HEK293 (cell line): ENCODE data around the gene PRKCA.
"Not testable (repeated sequence)": the region's sequence is repeated elsewhere in the genome, so short reads cannot be mapped to it uniquely, and the experiment has no call there.

Source experiments
- CTCF ChIA-PET: fragments of 350-600 bp; formaldehyde crosslinking; extraction: SDS; loops from one replicate; lab custom pipeline; 2021; ENCODE audit warnings: antibody characterized with exemption; lab: Yijun Ruan, JAX
- POLR2A ChIA-PET: fragments of 300-600 bp; formaldehyde crosslinking; extraction: SDS; loops from one replicate; lab custom pipeline; 2020; ENCODE audit warnings: antibody characterized with exemption, inconsistent platforms; lab: Yijun Ruan, JAX
- H3K27ac ChIP-seq: fragments of 200-500 bp; sonication (Bioruptor generic); 2 replicates; pipeline ENCODE4 v1.5.1; 2014; ENCODE audit warnings: low read depth, low read length, control low read depth, inconsistent platforms; ENCODE audit errors: extremely low read depth
- H3K36me3 ChIP-seq, 2 experiments: fragments of 200-500 bp in 1 of 2; sonication (Bioruptor generic) in 1 of 2; 1 replicate in 1 of 2; 2 replicates in 1 of 2; pipeline ENCODE4 v1.5.1; 2014 to 2017; ENCODE audit warnings: inconsistent platforms in 2 of 2, low read length in 2 of 2; ENCODE audit not compliant: control insufficient read depth in 2 of 2, insufficient read depth in 1 of 2
- H3K4me1 ChIP-seq: fragments of 200-500 bp; sonication (Bioruptor generic); 2 replicates; pipeline ENCODE4 v1.5.1; 2014; ENCODE audit warnings: mild to moderate bottlenecking, low read length, inconsistent platforms; ENCODE audit not compliant: control insufficient read depth, insufficient read depth
- H3K4me3 ChIP-seq: 2 replicates; pipeline ENCODE4 v1.5.1; 2011; ENCODE audit warnings: low read depth, mild to moderate bottlenecking, control low read depth, low read length, moderate library complexity
- H3K9me3 ChIP-seq: fragments of 200-500 bp; sonication (Bioruptor generic); 2 replicates; pipeline ENCODE4 v1.5.1; 2014; ENCODE audit warnings: low read depth, low read length, inconsistent platforms; ENCODE audit not compliant: control insufficient read depth, insufficient read depth
- FEZF1 ChIP-seq: fragments of 450-650 bp; formaldehyde crosslinking; IDR thresholded peaks from 2 replicates; pipeline ENCODE4 v1.5.1; 2016; ENCODE audit warnings: missing biosample characterization, missing genetic modification characterization
- GFI1B ChIP-seq: fragments of 450-650 bp; formaldehyde crosslinking; IDR thresholded peaks from 2 replicates; pipeline ENCODE4 v1.5.1; 2016; ENCODE audit warnings: missing biosample characterization, missing genetic modification characterization
- GLI4 ChIP-seq: fragments of 450-650 bp; formaldehyde crosslinking; IDR thresholded peaks from 2 replicates; pipeline ENCODE4 v1.5.1; 2016; ENCODE audit warnings: missing biosample characterization, missing genetic modification characterization
- KLF9 ChIP-seq: fragments of 450-650 bp; formaldehyde crosslinking; IDR thresholded peaks from 2 replicates; pipeline ENCODE4 v1.5.1; 2016; ENCODE audit warnings: missing biosample characterization, missing genetic modification characterization, low read depth
- PRDM1 ChIP-seq: fragments of 450-650 bp; formaldehyde crosslinking; IDR thresholded peaks from 2 replicates; pipeline ENCODE4; 2016; ENCODE audit warnings: missing biosample characterization, missing genetic modification characterization
- SETDB1 ChIP-seq: IDR thresholded peaks from one replicate; pipeline ENCODE4 v1.6.1; 2017; ENCODE audit warnings: mild to moderate bottlenecking, low read length, moderate library complexity, mixed read lengths; ENCODE audit not compliant: insufficient read length
- ZBTB20 ChIP-seq: fragments of 450-650 bp; formaldehyde crosslinking; IDR thresholded peaks from 2 replicates; pipeline ENCODE4 v1.5.1; 2016; ENCODE audit warnings: missing biosample characterization, missing genetic modification characterization
- ZBTB21 ChIP-seq: fragments of 450-650 bp; formaldehyde crosslinking; IDR thresholded peaks from 2 replicates; pipeline ENCODE4 v1.5.1; 2017; ENCODE audit warnings: missing biosample characterization, missing genetic modification characterization
- ZNF133 ChIP-seq: fragments of 450-650 bp; formaldehyde crosslinking; IDR thresholded peaks from 2 replicates; pipeline ENCODE4 v1.5.1; 2016; ENCODE audit warnings: missing biosample characterization, missing genetic modification characterization
- ZNF335 ChIP-seq: fragments of 450-650 bp; formaldehyde crosslinking; conservative IDR thresholded peaks from 2 replicates; pipeline ENCODE4 v1.5.1; 2016; ENCODE audit warnings: missing biosample characterization, missing genetic modification characterization
- ZNF549 ChIP-seq: fragments of 450-650 bp; IDR thresholded peaks from 2 replicates; pipeline ENCODE4 v1.5.1; 2018; ENCODE audit warnings: missing biosample characterization, missing genetic modification characterization, mild to moderate bottlenecking, inconsistent platforms, moderate library complexity
- ZNF621 ChIP-seq: fragments of 450-650 bp; formaldehyde crosslinking; IDR thresholded peaks from 2 replicates; pipeline ENCODE4 v1.5.1; 2017; ENCODE audit warnings: missing biosample characterization, missing genetic modification characterization
- ZNF654 ChIP-seq: fragments of 450-650 bp; formaldehyde crosslinking; IDR thresholded peaks from 2 replicates; pipeline ENCODE4 v1.5.1; 2016; ENCODE audit warnings: low read depth, missing biosample characterization, missing genetic modification characterization
- ZSCAN16 ChIP-seq: fragments of 450-650 bp; formaldehyde crosslinking; IDR thresholded peaks from 2 replicates; pipeline ENCODE4 v1.5.1; 2016; ENCODE audit warnings: missing biosample characterization, missing genetic modification characterization
- TF ChIP-seq, protein P1 (sequence below): fragments of 450-650 bp; formaldehyde crosslinking; IDR thresholded peaks from 2 replicates; pipeline ENCODE4 v1.5.1; 2016; ENCODE audit warnings: missing biosample characterization, missing genetic modification characterization
- TF ChIP-seq, protein P2 (sequence below): fragments of 450-650 bp; formaldehyde crosslinking; IDR thresholded peaks from 2 replicates; pipeline ENCODE4 v1.5.1; 2016; ENCODE audit warnings: missing biosample characterization, missing genetic modification characterization, low read depth

Gene PRKCA

DNA sequence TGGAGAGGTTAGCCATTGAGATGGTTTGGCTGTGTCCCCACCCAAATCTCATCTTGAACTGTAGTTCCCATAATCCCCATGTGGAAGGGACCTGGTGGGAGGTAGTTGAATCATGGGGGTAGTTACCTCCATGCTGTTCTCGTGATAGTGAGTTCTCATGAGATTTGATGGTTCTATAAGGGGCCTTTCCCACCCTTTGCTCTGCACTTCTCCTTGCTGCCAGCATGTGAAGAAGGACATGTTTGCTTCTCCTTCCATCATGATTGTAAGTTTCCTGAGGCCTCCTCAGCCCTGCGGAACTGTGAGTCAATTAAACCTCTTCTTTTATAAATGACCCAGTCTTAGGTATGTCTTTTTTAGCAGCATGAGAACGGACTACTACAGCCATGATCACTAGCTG, 155.1 kb downstream of the PRKCA start:
- POLR2A ChIA-PET, H3K27ac ChIP-seq, H3K36me3 ChIP-seq, H3K4me3 ChIP-seq, H3K9me3 ChIP-seq, H3K4me1 ChIP-seq: not testable (repeated sequence)
- TF ChIP-seq, protein P1, sequence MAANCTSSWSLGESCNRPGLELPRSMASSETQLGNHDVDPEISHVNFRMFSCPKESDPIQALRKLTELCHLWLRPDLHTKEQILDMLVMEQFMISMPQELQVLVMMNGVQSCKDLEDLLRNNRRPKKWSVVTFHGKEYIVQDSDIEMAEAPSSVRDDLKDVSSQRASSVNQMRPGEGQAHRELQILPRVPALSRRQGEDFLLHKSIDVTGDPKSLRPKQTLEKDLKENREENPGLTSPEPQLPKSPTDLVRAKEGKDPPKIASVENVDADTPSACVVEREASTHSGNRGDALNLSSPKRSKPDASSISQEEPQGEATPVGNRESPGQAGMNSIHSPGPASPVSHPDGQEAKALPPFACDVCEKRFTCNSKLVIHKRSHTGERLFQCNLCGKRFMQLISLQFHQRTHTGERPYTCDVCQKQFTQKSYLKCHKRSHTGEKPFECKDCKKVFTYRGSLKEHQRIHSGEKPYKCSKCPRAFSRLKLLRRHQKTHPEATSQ (tag by site-specific recombination), result peak; percentile 67; the same call in 1 of the 2 replicates
- peak; percentile 63 for TF ChIP-seq SETDB1
- CTCF ChIA-PET, result interaction anchor here (0.6 kb wide), 1 partner anchor 203 kb away, joined by 6 read pairs; no protein-coding TSS in a partner anchor

DNA sequence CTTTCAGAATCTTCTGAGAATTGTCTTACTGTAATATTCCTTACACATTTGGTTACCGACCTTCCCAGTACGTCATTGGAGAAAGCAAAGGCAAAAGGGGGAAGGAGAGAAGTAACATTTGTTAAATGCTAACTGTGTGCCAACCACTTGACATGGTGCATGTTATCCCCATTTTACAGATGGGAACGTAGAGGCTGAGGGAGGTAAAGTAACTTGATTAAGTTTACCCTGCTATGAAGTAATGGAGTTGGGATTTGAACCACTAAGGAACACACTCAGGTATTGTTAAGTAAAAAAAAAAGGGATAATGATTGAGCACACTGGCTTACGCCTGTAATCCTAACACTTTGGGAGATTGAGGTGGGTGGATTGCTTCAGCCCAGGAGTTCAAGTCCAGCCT, 156.4 kb downstream of the PRKCA start:
- Histone ChIP-seq H3K36me3 (no peaks in the 10 kb centered on the region), H3K4me1 (peaks cover 10% of the 10 kb centered on the region)
- ChIA-PET CTCF (no interaction called here), POLR2A (no interaction called here)
- TF ChIP-seq ZBTB21 (tag by site-specific recombination) (no peak), GLI4 (tag by site-specific recombination) (no peak), ZBTB20 (no peak), ZNF335 (tag by site-specific recombination) (no peak), FEZF1 (tag by site-specific recombination) (no peak), ZSCAN16 (no peak), ZNF621 (no peak), GFI1B (tag by site-specific recombination) (no peak), ZNF654 (tag by site-specific recombination) (no peak)
- TF ChIP-seq, protein P2, sequence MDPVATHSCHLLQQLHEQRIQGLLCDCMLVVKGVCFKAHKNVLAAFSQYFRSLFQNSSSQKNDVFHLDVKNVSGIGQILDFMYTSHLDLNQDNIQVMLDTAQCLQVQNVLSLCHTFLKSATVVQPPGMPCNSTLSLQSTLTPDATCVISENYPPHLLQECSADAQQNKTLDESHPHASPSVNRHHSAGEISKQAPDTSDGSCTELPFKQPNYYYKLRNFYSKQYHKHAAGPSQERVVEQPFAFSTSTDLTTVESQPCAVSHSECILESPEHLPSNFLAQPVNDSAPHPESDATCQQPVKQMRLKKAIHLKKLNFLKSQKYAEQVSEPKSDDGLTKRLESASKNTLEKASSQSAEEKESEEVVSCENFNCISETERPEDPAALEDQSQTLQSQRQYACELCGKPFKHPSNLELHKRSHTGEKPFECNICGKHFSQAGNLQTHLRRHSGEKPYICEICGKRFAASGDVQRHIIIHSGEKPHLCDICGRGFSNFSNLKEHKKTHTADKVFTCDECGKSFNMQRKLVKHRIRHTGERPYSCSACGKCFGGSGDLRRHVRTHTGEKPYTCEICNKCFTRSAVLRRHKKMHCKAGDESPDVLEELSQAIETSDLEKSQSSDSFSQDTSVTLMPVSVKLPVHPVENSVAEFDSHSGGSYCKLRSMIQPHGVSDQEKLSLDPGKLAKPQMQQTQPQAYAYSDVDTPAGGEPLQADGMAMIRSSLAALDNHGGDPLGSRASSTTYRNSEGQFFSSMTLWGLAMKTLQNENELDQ (tag by site-specific recombination), result no peak
- TF ChIP-seq, all 188 proteins: peak for 0
- Histone ChIP-seq H3K9me3 (no peaks in the 10 kb centered on the region), H3K4me3 (no peak overlapping the region), H3K27ac (no peak overlapping the region)

DNA sequence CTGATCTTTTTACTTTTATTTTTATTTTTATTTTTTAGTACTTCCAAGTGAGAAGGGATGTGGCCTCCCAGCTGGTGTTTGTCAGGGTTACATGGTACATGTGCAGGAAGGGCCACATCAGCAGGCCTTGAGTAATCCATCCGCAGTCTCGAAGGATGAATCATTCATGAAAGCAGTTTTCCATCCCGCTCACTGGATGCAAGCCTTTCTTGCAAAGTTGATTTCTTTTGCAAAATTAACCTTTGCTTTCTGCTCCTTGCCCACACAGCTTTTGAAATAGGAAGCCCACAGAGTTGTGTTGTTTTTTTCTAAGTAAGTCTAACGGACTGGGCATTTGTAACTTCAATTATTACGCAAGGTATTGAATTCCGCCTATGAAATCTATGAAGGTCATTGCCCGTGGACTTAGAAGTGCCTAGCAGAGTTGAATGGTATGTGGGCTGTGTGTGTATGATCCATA, 157.4 kb downstream of the PRKCA start:
- Histone ChIP-seq H3K9me3 (no peaks in the 10 kb centered on the region), H3K4me1 (peaks cover 10% of the 10 kb centered on the region), H3K4me3 (no peak overlapping the region), H3K27ac (no peak overlapping the region), H3K36me3 (no peaks in the 10 kb centered on the region)
- TF ChIP-seq ZNF133 (tag by site-specific recombination), result no peak
- TF ChIP-seq PRDM1 (tag by site-specific recombination), result peak; percentile 65; the same call in 1 of the 2 replicates
- ChIA-PET CTCF (interaction anchor here (0.5 to 0.6 kb wide), 2 partner anchors 343 to 789 kb away, joined by 3 to 5 read pairs; no protein-coding TSS in a partner anchor), POLR2A (no interaction called here)

DNA sequence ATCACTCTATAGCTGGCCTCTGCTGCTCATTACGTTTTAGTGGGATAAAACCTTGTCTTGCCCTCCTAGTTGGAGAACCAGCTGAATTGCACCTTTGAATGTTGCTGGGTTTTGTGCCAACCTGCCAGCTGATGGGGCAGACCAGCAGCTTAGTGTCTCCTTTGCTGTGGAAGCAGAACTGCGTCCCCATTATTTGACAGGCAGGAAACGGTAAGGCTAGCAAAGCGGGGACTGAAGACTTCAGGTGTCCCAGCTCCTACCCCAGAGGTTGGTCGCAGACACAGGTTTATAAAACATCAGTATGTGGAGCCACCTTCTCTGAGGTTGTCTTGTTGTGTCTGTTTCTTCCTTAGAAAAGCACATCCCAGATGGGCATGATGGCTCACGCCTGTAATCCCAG, 158.1 kb downstream of the PRKCA start:
- Histone ChIP-seq H3K36me3 (no peaks in the 10 kb centered on the region), H3K27ac (no peak overlapping the region), H3K9me3 (no peaks in the 10 kb centered on the region), H3K4me1 (peaks cover 10% of the 10 kb centered on the region), H3K4me3 (no peak overlapping the region)
- POLR2A ChIA-PET, result no interaction called here
- CTCF ChIA-PET, result interaction anchor here (1.0 kb wide), 1 partner anchor 16 kb away, joined by 3 read pairs; no protein-coding TSS in a partner anchor
- TF ChIP-seq ZNF549 (tag by site-specific recombination), result no peak
- no peak for TF ChIP-seq KLF9 (tag by site-specific recombination)
